Heart right ventricle (tissue), 16 donors: ENCODE measurements around the gene SLC12A3. TPM values are rescaled to one million over a fixed set of nuclear protein-coding genes. Genes with fewer than 3 reads are reported as not detected.
"Not testable (repeated sequence)": the region's sequence is repeated elsewhere in the genome, so short reads cannot be mapped to it uniquely, and the experiment has no call there.

ENCODE experiments used
- ATAC-seq, 8 donors: fragments of 200-7000 bp; cut with Tn5 transposase; one replicate each; pipeline ENCODE4 v1.9.1; 2020; ENCODE audit warnings: mild to moderate bottlenecking in 8 of 8, moderate library complexity in 8 of 8, moderate number of reproducible peaks in 1 of 8
- DNase-seq, 2 donors: peaks; one replicate each; pipeline ENCODE4 v3.0.0-alpha.2; 2020
- H3K27ac ChIP-seq, 10 donors: fragments of 200-600 bp; sonication (generic) in 2 of 10; one replicate each; pipeline versions ENCODE4 v1.5.0 to v1.8.0; 2020 to 2022; ENCODE audit warnings: mild to moderate bottlenecking in 3 of 10
- H3K27me3 ChIP-seq, 7 donors: fragments of 200-600 bp; one replicate each; pipeline ENCODE4 v1.8.0; 2021 to 2022; ENCODE audit warnings: mild to moderate bottlenecking in 2 of 7
- H3K36me3 ChIP-seq, 9 donors: fragments of 200-600 bp; sonication (generic) in 1 of 9; one replicate each; pipeline versions ENCODE4 v1.5.0 to v1.8.0; 2020 to 2022; ENCODE audit warnings: mild to moderate bottlenecking in 2 of 9
- H3K4me1 ChIP-seq, 9 donors: fragments of 200-600 bp; sonication (generic) in 1 of 9; one replicate each; pipeline versions ENCODE4 v1.5.0 to v1.8.0; 2020 to 2022; ENCODE audit warnings: mild to moderate bottlenecking in 4 of 9
- H3K4me3 ChIP-seq, 10 donors: fragments of 200-600 bp; sonication (generic) in 2 of 10; one replicate each; pipeline versions ENCODE4 v1.5.0 to v1.8.0; 2020 to 2022; ENCODE audit warnings: mild to moderate bottlenecking in 7 of 10, moderate library complexity in 2 of 10
- H3K9me3 ChIP-seq, 11 donors: fragments of 200-600 bp in 10 of 11; sonication (generic) in 2 of 11; one replicate each; pipeline versions ENCODE4 v1.5.0 to v1.8.0; 2013 to 2022; ENCODE audit warnings: mild to moderate bottlenecking in 2 of 11, control low read depth in 1 of 11, moderate library complexity in 1 of 11
- CTCF ChIP-seq, 9 donors: fragments of 200-600 bp; sonication (generic) in 2 of 9; IDR thresholded peaks; one replicate each; pipeline versions ENCODE4 v1.5.0 to v1.8.0; 2021 to 2022; ENCODE audit warnings: antibody characterized with exemption in 9 of 9, mild to moderate bottlenecking in 5 of 9, moderate library complexity in 1 of 9
- whole genome bisulfite sequencing, 2 donors: extraction: QIAGEN DNeasy Blood & Tissue Kit; methylation state at CpG; one replicate each; pipeline ENCODE4 v1.1.7; 2013; ENCODE audit warnings: inconsistent platforms in 1 of 2; 5-methylcytosine and 5-hydroxymethylcytosine counted together
- intact Hi-C, 10 donors: fragments of 100-400 bp; cut with DNase I; formaldehyde crosslinking; loops; one replicate each; pipeline versions ENCODE4 v1.11.1 to v1.14.2; 2022
- polyA plus RNA-seq, 2 donors: library from polyadenylated mRNA; stranded (reverse); fragments of 200-250 nt; gene quantifications; one replicate each; pipeline ENCODE4 v1.2.3, GENCODE V29; 2013
- total RNA-seq, 10 donors: library from RNA; stranded (reverse); fragmentation: NEBNext Ultra II Directional in 3 of 10; extraction: Animal tissue kit (Norgen Biotek cat#: 25700) in 3 of 10; gene quantifications; one replicate each; pipeline versions ENCODE4 v1.2.1 to v1.2.4, GENCODE V29; 2021 to 2023
- donor health status: Arrhythmogenic right ventricular cardiomyopathy.
- donor health status: ischemic (EF 13 %, LVEDD 7.1; RV severe dilation, severe dysfunction).
- donor health status: healthy with polysubstance abuse.
- donor health status: DM: no; HTN: yes; CAD: no.
- donor health status: DM: no; HTN: no; CAD: no.
- donor health status: ischemic (EF 25% LVEDD 6.9; RV normal size, moderate dysfunction).
- donor health status: ischemic (EF 25% LVEDD 5.7; RV mildly dilated, moderate dysfunction).
- donor health status: healthy.
- donor health status: DM: yes; HTN: yes; CAD: no.
- donor health status: Ischemic cardiomyopathy.
- donor health status: ischemic (EF 35%, LVEDD 5.7; RV mildly dilated, moderate dysfunction).
- donor health status: nonischemic (EF 11% LVEDD 7.7; RV severe dilation, severe dysfunction).
- donor health status: DM: yes; HTN: yes; CAD: no.
- donor health status: PGD.
- donor health status: ischemic (EF 29% LVEDD 5.4; RV normal size, mild dysfunction).
- donor health status: nonischemic (EF 23%, LVEDD 6.1; RV moderate dilation, normal function).

The SLC12A3 gene
- total and polyA plus RNA-seq, 12 donors, result not detected

GRCh38 chr16:56883586-56883985 lies 18.6 kb downstream of the SLC12A3 start:
- Histone ChIP-seq H3K9me3 (no peaks in the 10 kb centered on the region), H3K27ac (no peak overlapping the region), H3K36me3 (no peaks in the 10 kb centered on the region), H3K4me1 (no peaks in the 10 kb centered on the region), H3K27me3 (no peaks in the 10 kb centered on the region), H3K4me3 (no peak overlapping the region)
- DNase-seq (no peak), ATAC-seq (peak in 6 of 8 donors; percentile 5 to 70 (median 44))
- no peak for TF ChIP-seq CTCF (IDR thresholded peaks at IDR 0.05)
- intact Hi-C loops, result no loop called here
- 72 to 82% methylated on average over 2 of the region's 2 CpGs for WGBS, 2 donors

GRCh38 chr16:56884026-56884582 lies 19.1 kb downstream of the SLC12A3 start:
- intact Hi-C loops, result no loop called here
- Histone ChIP-seq H3K4me1 (no peaks in the 10 kb centered on the region), H3K9me3 (no peaks in the 10 kb centered on the region), H3K4me3 (no peak overlapping the region), H3K36me3 (no peaks in the 10 kb centered on the region), H3K27me3 (no peaks in the 10 kb centered on the region), H3K27ac (no peak overlapping the region)
- ATAC-seq, result peak in 1 of 8 donors; percentile 8
- no peak for TF ChIP-seq CTCF (IDR thresholded peaks at IDR 0.05)
- no peak for DNase-seq
- 94 to 96% methylated on average over 14 of the region's 14 CpGs for WGBS, 2 donors

- H3K4me3 ChIP-seq, DNase-seq, H3K36me3 ChIP-seq, ATAC-seq, H3K27me3 ChIP-seq, H3K4me1 ChIP-seq, intact Hi-C loops, H3K27ac ChIP-seq, H3K9me3 ChIP-seq: not testable (repeated sequence)
- 96% methylated on average over 13 of the region's 13 CpGs for WGBS, 2 donors
Observed at GRCh38 chr16:56884929-56885328, 19.9 kb downstream of the SLC12A3 start.

GRCh38 chr16:56885446-56886162 lies 20.6 kb downstream of the SLC12A3 start:
- no peaks in the 10 kb centered on the region for H3K4me1 ChIP-seq
- DNase-seq (no peak), ATAC-seq (no peak)
- H3K27ac ChIP-seq, result no peak overlapping the region
- H3K4me3 ChIP-seq, result no peak overlapping the region
- no peaks in the 10 kb centered on the region for H3K27me3 ChIP-seq
- intact Hi-C loops, result no loop called here
- WGBS, 2 donors, result 80 to 88% methylated on average over 9 of the region's 9 CpGs
- no peaks in the 10 kb centered on the region for H3K9me3 ChIP-seq
- no peaks in the 10 kb centered on the region for H3K36me3 ChIP-seq
- no peak for TF ChIP-seq CTCF (IDR thresholded peaks at IDR 0.05)

- no peak overlapping the region for H3K4me3 ChIP-seq
- 89 to 92% methylated on average over 12 of the region's 12 CpGs for WGBS, 2 donors
- no peaks in the 10 kb centered on the region for H3K36me3 ChIP-seq
- intact Hi-C loops, result no loop called here
- H3K27ac ChIP-seq, result no peak overlapping the region
- TF ChIP-seq CTCF (IDR thresholded peaks at IDR 0.05), result no peak
- H3K9me3 ChIP-seq, result no peaks in the 10 kb centered on the region
- no peaks in the 10 kb centered on the region for H3K4me1 ChIP-seq
- DNase-seq (no peak), ATAC-seq (no peak)
- H3K27me3 ChIP-seq, result no peaks in the 10 kb centered on the region
Observed at GRCh38 chr16:56886296-56886695, 21.3 kb downstream of the SLC12A3 start.
